ENCODE measurements around the gene MOB2.

Gene MOB2

GRCh38 chr11:1442163-1442562 is 44.4 kb downstream of the MOB2 start:
- no peaks in the 10 kb centered on the region for H3K36me3 ChIP-seq (ENCODE audit: low read length)
- H3K9ac ChIP-seq (ENCODE audit: low read length), result no peak overlapping the region
- H3K27ac ChIP-seq (ENCODE audit: low read depth, low read length), result no peak overlapping the region
- no peak overlapping the region for H2AFZ ChIP-seq (ENCODE audit: low read depth, low read length, severe bottlenecking)
- no peaks in the 10 kb centered on the region; the same call in 1 of the 2 replicates for H4K20me1 ChIP-seq (ENCODE audit: low read depth, low read length)
- no peaks in the 10 kb centered on the region for H3K9me3 ChIP-seq (ENCODE audit: insufficient read depth, low read length)
- no peak overlapping the region for H3K4me3 ChIP-seq (ENCODE audit: insufficient read depth, low read length, poor library complexity, severe bottlenecking)
- H3K4me2 ChIP-seq (ENCODE audit: low read depth, low read length, poor library complexity, severe bottlenecking), result no peak overlapping the region
- H3F3A ChIP-seq (ENCODE audit: insufficient read depth), result no peaks in the 10 kb centered on the region
- H3K9me2 ChIP-seq (replicated peaks; ENCODE audit: insufficient read depth, low read length), result no peaks in the 10 kb centered on the region
- TF ChIP-seq EZH2phosphoT487 (conservative IDR thresholded peaks at IDR 0.05; ENCODE audit: low read length) (no peak), CTCF (IDR thresholded peaks at IDR 0.05; ENCODE audit: insufficient read depth, low read length, poor library complexity, severe bottlenecking) (no peak)
- no peaks in the 10 kb centered on the region for H3K27me3 ChIP-seq (ENCODE audit: low read length)
- H3K79me2 ChIP-seq (ENCODE audit: insufficient read depth, low read length), result no peaks in the 10 kb centered on the region

GRCh38 chr11:1440496-1440895 is 46.1 kb downstream of the MOB2 start:
- TF ChIP-seq CTCF (IDR thresholded peaks at IDR 0.05; ENCODE audit: insufficient read depth, low read length, poor library complexity, severe bottlenecking) (no peak), EZH2phosphoT487 (conservative IDR thresholded peaks at IDR 0.05; ENCODE audit: low read length) (no peak)
- Histone ChIP-seq H3K9ac (ENCODE audit: low read length) (no peak overlapping the region), H3F3A (ENCODE audit: insufficient read depth) (no peaks in the 10 kb centered on the region), H3K27ac (ENCODE audit: low read depth, low read length) (no peak overlapping the region), H3K79me2 (ENCODE audit: insufficient read depth, low read length) (no peaks in the 10 kb centered on the region), H3K9me2 (replicated peaks; ENCODE audit: insufficient read depth, low read length) (no peaks in the 10 kb centered on the region), H2AFZ (ENCODE audit: low read depth, low read length, severe bottlenecking) (no peak overlapping the region), H4K20me1 (ENCODE audit: low read depth, low read length) (no peaks in the 10 kb centered on the region; the same call in 1 of the 2 replicates), H3K4me3 (ENCODE audit: insufficient read depth, low read length, poor library complexity, severe bottlenecking) (no peak overlapping the region), H3K36me3 (ENCODE audit: low read length) (no peaks in the 10 kb centered on the region), H3K4me2 (ENCODE audit: low read depth, low read length, poor library complexity, severe bottlenecking) (no peak overlapping the region), H3K9me3 (ENCODE audit: insufficient read depth, low read length) (no peaks in the 10 kb centered on the region), H3K27me3 (ENCODE audit: low read length) (no peaks in the 10 kb centered on the region)

- Histone ChIP-seq H3K27ac (ENCODE audit: low read depth, low read length) (no peak overlapping the region), H4K20me1 (ENCODE audit: low read depth, low read length) (no peaks in the 10 kb centered on the region; the same call in 1 of the 2 replicates), H3K4me3 (ENCODE audit: insufficient read depth, low read length, poor library complexity, severe bottlenecking) (no peak overlapping the region), H3K79me2 (ENCODE audit: insufficient read depth, low read length) (no peaks in the 10 kb centered on the region), H3K4me2 (ENCODE audit: low read depth, low read length, poor library complexity, severe bottlenecking) (no peak overlapping the region), H2AFZ (ENCODE audit: low read depth, low read length, severe bottlenecking) (no peak overlapping the region), H3K9ac (ENCODE audit: low read length) (no peak overlapping the region), H3K36me3 (ENCODE audit: low read length) (no peaks in the 10 kb centered on the region), H3K27me3 (ENCODE audit: low read length) (no peaks in the 10 kb centered on the region), H3K9me2 (replicated peaks; ENCODE audit: insufficient read depth, low read length) (no peaks in the 10 kb centered on the region), H3F3A (ENCODE audit: insufficient read depth) (no peaks in the 10 kb centered on the region), H3K9me3 (ENCODE audit: insufficient read depth, low read length) (no peaks in the 10 kb centered on the region)
- TF ChIP-seq CTCF (IDR thresholded peaks at IDR 0.05; ENCODE audit: insufficient read depth, low read length, poor library complexity, severe bottlenecking) (no peak), EZH2phosphoT487 (conservative IDR thresholded peaks at IDR 0.05; ENCODE audit: low read length) (no peak)
Observed at GRCh38 chr11:1440066-1440465, 46.5 kb downstream of the MOB2 start.
